Eye (tissue), 1 donor: ENCODE measurements around the gene C14orf39.
A peak's percentile ranks its signal among the peaks of the same experiment; 100 is the strongest.

Experiments used
- DNase-seq: peaks from one replicate; pipeline ENCODE4 v3.0.0-alpha.2; 2015

C14orf39 gene

GRCh38 chr14:60485598-60486251, at the start of gene C14orf39:
TSS of gene C14orf39 (minus strand) at chr14:60486063. CDS start at chr14:60485078, 985 bp downstream.
- DNase-seq: peak; percentile 97

DNA sequence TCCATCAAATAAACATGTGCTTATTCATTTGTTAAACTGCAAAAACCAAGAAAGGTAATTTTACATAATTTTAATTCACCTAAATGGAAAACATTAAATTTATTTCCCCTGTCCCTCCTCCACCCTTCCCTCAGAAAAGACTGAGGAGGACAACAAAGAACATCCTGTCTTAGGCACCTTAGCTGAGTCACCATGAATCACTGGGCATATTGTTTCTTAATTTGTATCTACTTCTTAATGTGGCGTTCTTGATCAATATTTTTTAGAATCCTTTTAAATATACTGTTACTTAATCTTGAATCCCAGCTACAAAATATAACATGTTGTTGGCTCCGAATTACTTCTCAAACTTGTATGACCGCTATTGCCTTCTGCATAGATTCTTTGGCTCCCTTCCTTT, 46.6 kb upstream of the C14orf39 start:
- no peak for DNase-seq

GRCh38 chr14:60515511-60516289, 29.8 kb upstream of the C14orf39 start:
- peak; percentile 88 for DNase-seq

DNA sequence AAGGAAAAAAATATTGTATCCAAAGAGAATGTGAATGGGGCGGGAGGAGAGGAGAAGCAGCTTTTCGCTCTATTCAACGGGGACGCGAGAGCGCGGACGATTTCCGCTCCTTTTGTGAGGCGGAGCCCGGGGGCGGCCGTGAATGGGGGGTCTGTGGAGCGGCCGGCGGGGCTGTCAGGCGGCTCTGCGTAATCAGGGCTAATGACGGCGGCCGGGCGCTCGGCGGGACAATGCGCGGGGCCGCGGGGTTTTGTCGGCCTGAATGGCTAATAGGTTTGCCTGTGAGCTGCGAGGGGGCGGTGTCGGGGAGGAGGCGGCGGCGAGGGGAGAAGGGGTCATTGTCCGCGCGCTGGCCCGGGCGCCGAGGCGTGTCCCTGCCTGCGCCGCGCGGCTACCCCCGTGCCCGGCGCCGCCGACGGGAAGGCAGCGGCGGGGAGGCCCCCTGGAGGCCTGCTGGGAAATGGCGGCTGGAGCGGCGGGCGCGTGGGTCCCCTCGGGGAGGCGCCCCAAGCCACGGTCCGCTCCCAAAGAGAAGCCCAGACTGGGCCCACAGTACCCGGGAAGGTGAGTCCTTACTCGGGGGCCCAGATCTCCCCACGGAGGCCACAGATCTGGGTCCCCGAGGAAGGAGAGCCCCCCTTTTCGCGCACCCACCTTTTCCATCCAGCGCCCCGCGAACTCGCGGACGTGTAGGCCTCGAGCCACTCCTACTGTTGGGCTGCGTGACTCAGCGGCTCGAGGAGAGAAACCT, 29.1 kb upstream of the C14orf39 start:
- DNase-seq: peak; percentile 95

DNA sequence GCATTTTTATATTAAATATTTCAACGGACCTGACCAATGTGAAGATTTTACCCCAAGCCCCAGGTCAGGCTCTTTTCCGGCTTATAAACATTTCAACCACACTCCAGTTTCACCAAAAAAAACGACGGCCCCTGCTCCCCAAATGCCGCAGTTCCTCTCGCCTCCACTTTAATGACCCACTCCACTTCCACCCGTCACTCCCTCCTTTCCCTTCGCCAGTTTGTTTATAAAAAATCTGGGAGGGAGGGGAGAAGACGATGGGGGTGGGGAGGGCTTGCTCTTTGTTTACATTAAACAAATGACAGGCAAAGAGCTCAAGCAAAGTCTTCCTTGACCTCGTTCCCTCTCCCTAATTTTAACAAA, 28.5 kb upstream of the C14orf39 start:
- DNase-seq: no peak

- DNase-seq: peak; percentile 78
These were observed 27.2 kb upstream of the C14orf39 start for GRCh38 chr14:60512973-60513571.

- peak; percentile 83 for DNase-seq
These were observed 26.3 kb upstream of the C14orf39 start for GRCh38 chr14:60512126-60512525.

DNA sequence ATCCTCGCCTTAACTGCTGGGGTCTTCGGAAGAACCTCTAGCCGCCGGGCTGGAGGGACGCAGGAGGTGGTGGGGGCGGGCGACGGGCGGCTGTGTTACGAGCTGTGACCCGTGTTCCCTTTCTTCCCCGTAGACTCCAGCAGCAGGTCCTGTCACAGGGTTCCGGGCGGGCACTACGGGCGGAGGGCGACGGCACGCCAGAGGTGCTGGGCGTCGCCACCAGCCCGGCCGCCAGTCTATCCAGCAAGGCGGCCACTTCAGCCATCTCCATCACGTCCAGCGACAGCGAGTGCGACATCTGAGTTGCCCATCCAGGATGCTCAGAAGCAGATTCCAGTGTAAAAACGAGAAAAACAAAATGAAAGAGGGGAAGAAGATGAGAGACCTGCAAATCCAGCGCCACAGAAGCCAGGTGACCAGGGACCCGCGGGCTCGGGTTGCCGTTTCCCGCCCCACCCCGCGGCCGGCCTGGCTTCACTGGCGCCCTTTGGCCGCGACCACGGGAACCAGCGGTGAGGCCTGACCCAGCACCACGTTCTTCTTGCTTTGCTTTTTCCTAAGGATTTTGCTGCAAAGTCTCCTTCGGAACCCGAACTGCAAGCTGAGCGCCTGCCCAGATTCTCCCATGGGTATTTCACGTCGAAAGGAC, 25.2 kb upstream of the C14orf39 start:
- peak; percentile 80 for DNase-seq

- DNase-seq: peak; percentile 84
These were observed 24.5 kb upstream of the C14orf39 start for GRCh38 chr14:60510254-60510950.

DNA sequence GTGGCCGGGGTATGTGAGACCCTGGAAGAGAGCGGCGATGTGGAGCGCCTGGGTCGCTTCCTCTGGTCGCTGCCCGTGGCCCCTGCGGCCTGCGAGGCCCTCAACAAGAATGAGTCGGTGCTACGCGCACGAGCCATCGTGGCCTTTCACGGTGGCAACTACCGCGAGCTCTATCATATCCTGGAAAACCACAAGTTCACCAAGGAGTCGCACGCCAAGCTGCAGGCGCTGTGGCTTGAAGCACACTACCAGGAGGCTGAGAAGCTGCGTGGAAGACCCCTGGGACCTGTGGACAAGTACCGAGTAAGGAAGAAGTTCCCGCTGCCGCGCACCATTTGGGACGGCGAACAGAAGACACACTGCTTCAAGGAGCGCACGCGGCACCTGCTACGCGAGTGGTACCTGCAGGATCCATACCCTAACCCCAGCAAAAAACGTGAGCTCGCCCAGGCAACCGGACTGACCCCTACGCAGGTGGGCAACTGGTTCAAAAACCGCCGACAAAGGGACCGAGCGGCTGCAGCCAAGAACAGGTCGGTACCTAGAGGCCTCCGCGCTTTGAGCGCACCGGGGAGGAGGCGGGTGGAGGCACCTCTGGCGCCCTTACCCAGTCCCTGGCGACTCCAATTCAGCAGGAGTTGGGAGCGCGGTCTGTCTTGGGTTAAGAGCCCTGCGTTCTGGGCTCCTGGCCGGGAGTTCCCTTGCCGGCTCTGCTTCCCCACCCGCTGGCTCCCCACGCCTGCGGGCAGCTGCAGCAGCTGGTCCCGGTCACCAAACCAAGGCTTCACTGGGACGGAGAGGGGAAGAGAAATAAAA, 23.8 kb upstream of the C14orf39 start:
- DNase-seq: peak; percentile 77

- peak; percentile 95 for DNase-seq
These were observed 23.0 kb upstream of the C14orf39 start, which contains the start of gene SIX6 for GRCh38 chr14:60508707-60509437. TSS of gene SIX6 (plus strand) at chr14:60509146. CDS start at chr14:60509399, 253 bp downstream.

- no peak for DNase-seq
These were observed 22.5 kb upstream of the C14orf39 start for GRCh38 chr14:60508363-60508706.

DNA sequence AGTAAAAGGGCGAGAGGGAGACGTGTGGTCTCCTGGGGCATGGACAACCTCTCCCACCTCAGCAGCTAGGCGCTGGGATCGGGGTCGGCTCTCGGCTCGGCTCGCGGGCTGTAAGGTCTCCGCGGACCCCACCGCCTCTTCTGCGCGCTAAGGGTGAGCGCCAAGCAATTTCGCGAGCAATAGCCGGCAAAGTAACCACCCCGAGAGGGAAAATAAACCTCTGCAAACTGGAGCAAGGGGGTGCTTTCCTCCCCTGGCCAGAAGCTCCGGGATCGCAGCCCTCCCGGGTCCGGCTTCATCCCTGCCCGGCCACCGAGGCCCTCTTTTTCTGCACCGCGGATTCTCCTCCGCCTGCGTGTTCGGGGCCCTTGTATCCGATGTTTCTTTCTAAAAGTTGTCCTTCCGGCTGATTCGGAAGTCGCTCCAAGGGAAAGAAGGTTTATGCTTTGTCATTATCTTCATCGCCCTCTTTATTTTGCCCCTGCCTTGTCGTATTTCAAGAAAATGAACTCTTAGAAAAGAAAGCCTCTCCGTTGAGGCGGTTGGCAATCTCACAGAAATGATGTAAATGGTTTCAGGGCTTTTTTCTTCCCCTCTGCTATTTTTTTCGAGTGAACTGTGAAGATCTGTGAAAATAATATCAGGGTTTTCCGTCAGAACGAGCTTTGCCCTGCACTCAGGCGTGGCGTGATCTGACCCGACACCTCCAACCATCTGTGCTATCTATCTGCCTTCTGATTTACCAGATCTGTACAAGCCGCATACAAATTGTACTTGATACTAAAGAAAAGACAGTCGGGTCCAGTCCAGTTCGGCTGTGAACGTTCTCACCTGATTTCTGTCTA, 21.3 kb upstream of the C14orf39 start:
- peak; percentile 95 for DNase-seq

- DNase-seq: peak; percentile 80
These were observed 20.7 kb upstream of the C14orf39 start for GRCh38 chr14:60506462-60506984.

- DNase-seq: no peak
These were observed 20.1 kb upstream of the C14orf39 start for GRCh38 chr14:60506010-60506409.

DNA sequence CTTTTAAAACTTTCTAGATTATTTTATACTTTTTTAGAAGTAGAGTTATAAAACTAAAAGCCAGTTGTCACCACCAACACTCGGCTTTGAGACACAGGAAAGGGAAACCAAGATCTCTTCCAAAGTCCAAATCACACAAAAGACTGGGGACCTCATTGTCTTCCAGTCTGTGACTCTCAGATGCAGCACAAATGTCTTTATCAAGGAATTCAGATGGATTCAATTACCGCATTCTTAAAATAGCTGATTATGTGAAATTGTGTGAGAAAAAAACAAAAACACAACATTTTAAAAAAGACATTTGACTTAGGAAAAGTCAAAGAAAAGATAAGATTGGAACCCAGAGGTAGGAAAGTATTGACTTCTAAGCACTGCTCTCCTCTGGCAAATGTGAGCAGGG, 19.6 kb upstream of the C14orf39 start:
- DNase-seq: no peak

DNA sequence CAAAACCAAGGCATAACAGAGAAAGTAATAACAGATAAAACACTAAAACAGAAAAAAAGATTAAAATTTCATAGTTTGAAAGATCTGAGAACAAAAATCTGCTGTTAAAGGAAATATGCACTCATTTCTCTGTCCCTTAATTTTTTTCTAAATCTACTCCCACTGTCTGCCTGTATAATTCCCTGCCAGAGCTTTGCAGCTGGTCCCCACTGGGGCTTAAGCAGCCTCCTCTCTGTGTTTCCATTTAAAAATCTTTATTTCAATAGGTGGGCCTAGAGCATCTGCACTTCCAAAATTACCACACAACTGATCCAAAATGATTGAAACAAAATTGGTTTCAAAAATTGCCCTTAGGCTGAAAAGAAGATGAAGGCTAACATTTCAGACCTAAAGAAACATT, 16.7 kb upstream of the C14orf39 start:
- DNase-seq: no peak

GRCh38 chr14:60495946-60496345, 10.1 kb upstream of the C14orf39 start:
- no peak for DNase-seq

DNA sequence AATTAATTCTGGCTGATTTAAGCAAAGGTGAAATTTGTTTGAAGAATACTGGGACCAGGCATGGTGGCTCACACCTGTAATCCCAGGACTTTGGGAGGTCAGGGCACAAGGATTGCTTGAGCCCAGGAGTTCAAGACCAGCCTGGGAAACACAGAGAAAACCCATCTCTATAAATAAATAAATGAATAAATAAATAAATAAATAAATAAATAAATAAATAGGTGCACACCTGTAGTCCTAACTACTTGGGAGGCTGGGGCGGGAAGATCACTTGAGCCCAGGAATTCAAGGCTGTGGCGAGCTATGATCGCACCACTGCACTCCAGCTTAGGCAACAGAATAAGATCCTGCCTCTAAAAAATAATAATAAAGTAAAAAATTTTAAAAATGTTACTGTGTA, 4.4 kb upstream of the C14orf39 start:
- DNase-seq: no peak
